Fibroblast of pulmonary artery (primary cell): ENCODE measurements around the gene DENND2C.

ENCODE experiments used
- DNase-seq: peaks from one replicate; pipeline ENCODE4 v3.0.0-alpha.2; 2010; ENCODE audit warnings: low read depth
- H3K4me3 ChIP-seq: replicated peaks from 2 replicates; pipeline ENCODE4 v1.5.1; 2011; ENCODE audit warnings: low read depth, mild to moderate bottlenecking, control low read depth, low read length, moderate library complexity
- CTCF ChIP-seq: IDR thresholded peaks from 2 replicates; pipeline ENCODE4 v1.5.1; 2011; ENCODE audit warnings: mild to moderate bottlenecking, control low read depth, low read length, inconsistent platforms; ENCODE audit errors: missing control alignments

Gene DENND2C

GRCh38 chr1:114536043-114536442 lies 133.8 kb downstream of the DENND2C start:
- H3K4me3 ChIP-seq, result no peak overlapping the region
- TF ChIP-seq CTCF, result no peak
- no peak for DNase-seq

- no peak for DNase-seq
- TF ChIP-seq CTCF, result no peak
- no peak overlapping the region for H3K4me3 ChIP-seq
These were observed 134.4 kb downstream of the DENND2C start for GRCh38 chr1:114535401-114535800.
